A549 (cell line): ENCODE measurements around the gene APH1B. TPM values are rescaled to one million over a fixed set of nuclear protein-coding genes. Genes with fewer than 3 reads are reported as not detected.

Experiments used
- ATAC-seq, 2 experiments: fragments of 200-7000 bp in 1 of 2; fragments of >200 bp in 1 of 2; cut with Nextera tagmentation in 1 of 2; cut with Tn5 transposase in 1 of 2; 3 replicates each; pipeline versions ENCODE4 v1.8.0 to v1.9.1; 2018 to 2020; ENCODE audit warnings: mild to moderate bottlenecking in 1 of 2, moderate library complexity in 1 of 2
- CTCF ChIA-PET: fragments of 300-600 bp; sonication (Branson Sonifier 250); formaldehyde crosslinking; extraction: SDS; loops from one replicate; lab custom pipeline; 2021; ENCODE audit warnings: antibody characterized with exemption, inconsistent platforms; lab: Yijun Ruan, JAX
- POLR2A ChIA-PET: fragments of 350-600 bp; formaldehyde crosslinking; extraction: SDS; loops from one replicate; lab custom pipeline; 2021; ENCODE audit warnings: antibody characterized with exemption, inconsistent platforms; lab: Yijun Ruan, JAX
- DNase-seq, 2 experiments: peaks; one replicate each; pipeline versions ENCODE4 v3.0.0 to v3.0.0-alpha.2; 2011 to 2016; ENCODE audit warnings: low read depth in 1 of 2, low spot score in 1 of 2
- FAIRE-seq: peaks from 2 replicates; lab custom pipeline; 2011; peaks lifted over from hg19 to GRCh38; lab: Jason Lieb, UNC
- H3K27ac ChIP-seq, 2 experiments: fragments of >200 bp; sonication (Bioruptor Twin); formaldehyde crosslinking; 3 replicates each; pipeline ENCODE4 v1.5.1; 2016 to 2017
- H3K4me1 ChIP-seq: fragments of >200 bp; sonication (Bioruptor Twin); formaldehyde crosslinking; 3 replicates; pipeline ENCODE4 v1.6.1; 2016
- H3K4me2 ChIP-seq: fragments of >200 bp; sonication (Bioruptor Twin); formaldehyde crosslinking; 3 replicates; pipeline ENCODE4 v1.6.1; 2016
- H3K4me3 ChIP-seq: fragments of >200 bp; sonication (Bioruptor Twin); formaldehyde crosslinking; 3 replicates; pipeline ENCODE4 v1.5.1; 2016
- H3K9me3 ChIP-seq: fragments of >200 bp; sonication (Bioruptor Twin); formaldehyde crosslinking; 3 replicates; pipeline ENCODE4 v1.6.1; 2016
- BCL3 ChIP-seq: fragments of >200 bp; sonication (Bioruptor Twin); formaldehyde crosslinking; IDR thresholded peaks from 3 replicates; pipeline ENCODE4 v1.6.1; 2016
- BHLHE40 ChIP-seq: IDR thresholded peaks from 2 replicates; pipeline ENCODE4 v1.6.1; 2012; ENCODE audit warnings: low read depth, low read length, inconsistent platforms
- CBX2 ChIP-seq: fragments of 200-600 bp; sonication (generic); IDR thresholded peaks from 2 replicates; pipeline ENCODE4 v1.6.1; 2016; ENCODE audit warnings: low read depth, mild to moderate bottlenecking, borderline replicate concordance
- CEBPB ChIP-seq, 2 experiments: fragments of >200 bp in 1 of 2; sonication (Bioruptor Twin) in 1 of 2; formaldehyde crosslinking in 1 of 2; IDR thresholded peaks; 2 replicates each; pipeline ENCODE4 v1.6.1; 2012 to 2016
- CHD4 ChIP-seq: fragments of 200-600 bp; sonication (generic); IDR thresholded peaks from 2 replicates; pipeline ENCODE4 v1.6.1; 2016; ENCODE audit warnings: antibody characterized with exemption, mild to moderate bottlenecking, borderline replicate concordance
- E2F6 ChIP-seq: IDR thresholded peaks from 2 replicates; pipeline ENCODE4 v1.6.1; 2012; ENCODE audit warnings: low read depth, borderline replicate concordance
- FOSL2 ChIP-seq, 2 experiments: fragments of 450-650 bp in 1 of 2; fragments of >200 bp in 1 of 2; sonication (Bioruptor Twin) in 1 of 2; formaldehyde crosslinking; IDR thresholded peaks; 2 replicates each; pipeline versions ENCODE4 v1.5.0 to v1.6.1; 2016 to 2020; ENCODE audit warnings: mild to moderate bottlenecking in 1 of 2, moderate library complexity in 1 of 2
- FOXS1 ChIP-seq: fragments of 250-450 bp; sonication (Bioruptor Pico); IDR thresholded peaks from 2 replicates; pipeline ENCODE4 v1.5.0; 2020; ENCODE audit warnings: mild to moderate bottlenecking, moderate library complexity
- GATA3 ChIP-seq: IDR thresholded peaks from 2 replicates; pipeline ENCODE4 v1.6.1; 2012; ENCODE audit warnings: borderline replicate concordance
- JUN ChIP-seq, 2 experiments: fragments of >200 bp; sonication (Bioruptor Twin); formaldehyde crosslinking; IDR thresholded peaks; 2 replicates in 1 of 2; 3 replicates in 1 of 2; pipeline ENCODE4 v1.6.1; 2016 to 2017
- KDM1A ChIP-seq: fragments of 200-600 bp; sonication (generic); IDR thresholded peaks from 2 replicates; pipeline ENCODE4 v1.6.1; 2016; ENCODE audit warnings: low read depth, mild to moderate bottlenecking
- KDM5A ChIP-seq: fragments of 200-600 bp; sonication (generic); IDR thresholded peaks from 2 replicates; pipeline ENCODE4 v1.6.1; 2016; ENCODE audit warnings: antibody characterized with exemption, mild to moderate bottlenecking
- MAZ ChIP-seq: fragments of 150-350 bp; IDR thresholded peaks from 2 replicates; pipeline ENCODE4 v1.6.1; 2014; ENCODE audit warnings: antibody characterized with exemption, low read depth, low read length, borderline replicate concordance
- NFE2L2 ChIP-seq: fragments of 150-350 bp; conservative IDR thresholded peaks from 2 replicates; pipeline ENCODE4 v1.6.1; 2014; ENCODE audit warnings: low read length
- PBX3 ChIP-seq: IDR thresholded peaks from 2 replicates; pipeline ENCODE4 v1.6.1; 2012
- PHF8 ChIP-seq: fragments of 200-600 bp; sonication (generic); IDR thresholded peaks from 2 replicates; pipeline ENCODE4 v1.6.1; 2016; ENCODE audit warnings: low read depth, mild to moderate bottlenecking, antibody characterized with exemption, moderate library complexity, borderline replicate concordance
- POLR2A ChIP-seq: IDR thresholded peaks from 2 replicates; pipeline ENCODE4 v1.6.1; 2012; ENCODE audit warnings: mild to moderate bottlenecking, low read length
- RARB ChIP-seq: fragments of 250-450 bp; sonication (Bioruptor Pico); IDR thresholded peaks from 2 replicates; pipeline ENCODE4 v1.8.0; 2021; ENCODE audit warnings: mild to moderate bottlenecking, moderate library complexity
- RCOR1 ChIP-seq: fragments of 150-350 bp; IDR thresholded peaks from 2 replicates; pipeline ENCODE4 v1.6.1; 2014; ENCODE audit warnings: antibody characterized with exemption, low read length, low read depth
- RNF2 ChIP-seq: fragments of 200-600 bp; sonication (generic); IDR thresholded peaks from 2 replicates; pipeline ENCODE4 v1.6.1; 2016; ENCODE audit warnings: low read depth, mild to moderate bottlenecking, antibody characterized with exemption, moderate library complexity, borderline replicate concordance
- SREBF2 ChIP-seq: fragments of 450-650 bp; IDR thresholded peaks from 2 replicates; pipeline ENCODE4 v1.6.1; 2014; ENCODE audit warnings: mild to moderate bottlenecking, moderate library complexity
- TFCP2L1 ChIP-seq: fragments of 250-450 bp; sonication (Bioruptor Pico); IDR thresholded peaks from 2 replicates; pipeline ENCODE4 v1.5.0; 2021; ENCODE audit warnings: mild to moderate bottlenecking
- ZC3H11A ChIP-seq: fragments of 450-650 bp; IDR thresholded peaks from 2 replicates; pipeline ENCODE4 v1.6.1; 2014; ENCODE audit warnings: antibody characterized with exemption, mild to moderate bottlenecking
- ZFP36 ChIP-seq: fragments of 450-650 bp; IDR thresholded peaks from 2 replicates; pipeline ENCODE4 v1.6.1; 2014; ENCODE audit warnings: borderline replicate concordance; ENCODE audit not compliant: partially characterized antibody
- ZNF302 ChIP-seq: fragments of 250-450 bp; sonication (Bioruptor Pico); IDR thresholded peaks from 2 replicates; pipeline ENCODE4 v1.9.0; 2021; ENCODE audit warnings: inconsistent platforms, mild to moderate bottlenecking, moderate library complexity
- WGBS: methylation state at CpG from one replicate; pipeline ENCODE4 v1.1.6; 2017; ENCODE audit errors: missing lambda C conversion rate; 5-methylcytosine and 5-hydroxymethylcytosine counted together
- polyA plus RNA-seq, 4 experiments: library from polyadenylated mRNA; depleted of rRNA in 3 of 4; stranded (reverse); fragments of >200 nt; fragmentation: RNase III in 1 of 4; extraction: RNeasy Plus Mini Kit Qiagen cat#74134 plus additional on column Dnase treatment in 1 of 4; gene quantifications; 2 replicates in 3 of 4; 3 replicates in 1 of 4; pipeline ENCODE4 v1.2.3, GENCODE V29; 2011 to 2017
- TF ChIP-seq, protein P1 (sequence below): fragments of 200-600 bp; sonication (generic); IDR thresholded peaks from 2 replicates; pipeline ENCODE4 v1.6.1; 2016; ENCODE audit warnings: antibody characterized with exemption, mild to moderate bottlenecking, moderate library complexity

APH1B gene
- polyA plus RNA-seq, 2 of the 4 experiments (the other 2 are of a cell fraction), result 16.4 to 28.5 TPM

GRCh38 chr15:63305260-63305659 is 27.9 kb downstream of the APH1B start (continued):
- no peak for TF ChIP-seq MAZ
- no peak for TF ChIP-seq TFCP2L1 (CRISPR knock-in tag)
- TF ChIP-seq FOSL2 (IDR thresholded peaks at IDR 0.05), result no peak
- no peak for TF ChIP-seq FOSL2 (CRISPR knock-in tag; IDR thresholded peaks at IDR 0.05)
- TF ChIP-seq PBX3, result no peak
- no peak for TF ChIP-seq ZNF302 (CRISPR knock-in tag)
- no peak for TF ChIP-seq GATA3
- no peak for TF ChIP-seq FOXS1
- TF ChIP-seq ZFP36, result no peak
- no peak for TF ChIP-seq E2F6
- TF ChIP-seq NFE2L2, result no peak

DNA sequence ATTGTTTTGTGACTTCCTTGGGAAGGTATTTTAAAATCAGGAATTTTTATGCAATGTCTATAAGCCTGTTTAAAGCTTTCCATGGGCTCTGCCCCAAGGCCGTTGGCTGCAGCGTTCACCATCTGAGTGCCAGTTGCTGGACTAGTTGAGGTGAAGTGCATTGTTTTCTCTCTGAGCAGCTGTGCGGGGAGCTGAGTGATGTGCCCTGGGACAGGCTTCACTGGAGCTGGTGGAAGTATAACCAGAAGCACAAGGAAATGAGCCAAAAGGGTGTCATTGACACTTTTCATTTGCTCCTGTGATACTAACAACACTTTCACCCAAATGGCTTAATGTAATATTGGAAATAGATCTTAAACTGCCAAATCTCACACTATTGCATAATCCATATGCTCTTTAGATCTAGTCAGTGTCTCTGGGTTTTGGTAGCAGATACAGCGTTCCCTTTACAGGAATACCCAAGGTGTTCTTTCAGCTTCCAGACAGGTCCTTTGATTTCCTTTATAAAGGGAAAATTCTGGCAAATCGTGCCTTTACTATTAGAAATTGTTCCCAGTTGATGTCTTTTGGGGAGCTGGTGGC is 29.2 kb downstream of the APH1B start:
- ChIA-PET POLR2A (no interaction called here), CTCF (interaction anchor here (1.3 to 7.6 kb wide), 2 partner anchors 16 to 294 kb away, joined by 3 to 51 read pairs; no protein-coding TSS in a partner anchor)
- no peak overlapping the region for H3K4me3 ChIP-seq
- no peak overlapping the region for H3K27ac ChIP-seq
- H3K9me3 ChIP-seq, result no peaks in the 10 kb centered on the region
- FAIRE-seq (peak; percentile 13), DNase-seq (no peak), ATAC-seq (no peak)
- H3K4me2 ChIP-seq, result no peak overlapping the region
- TF ChIP-seq CEBPB (IDR thresholded peaks at IDR 0.05), result 0 out of 4 replicates have a peak, but pooled peaks have one; percentile 6 to 23
- no peak for TF ChIP-seq JUN (IDR thresholded peaks at IDR 0.05)
- WGBS, result 90% methylated on average over 5 of the region's 5 CpGs
- no peaks in the 10 kb centered on the region for H3K4me1 ChIP-seq

- POLR2A ChIA-PET, result no interaction called here
- 83% methylated on average over 4 of the region's 4 CpGs for WGBS
- DNase-seq, result no peak
- Histone ChIP-seq H3K9me3 (no peaks in the 10 kb centered on the region), H3K4me2 (no peak overlapping the region), H3K4me3 (no peak overlapping the region), H3K4me1 (no peaks in the 10 kb centered on the region)
- ATAC-seq, result no peak
- no peak for FAIRE-seq
- no peak for TF ChIP-seq TFCP2L1 (CRISPR knock-in tag)
- no peak for TF ChIP-seq NFE2L2
- TF ChIP-seq CHD4, result no peak
- TF ChIP-seq MAZ, result no peak
- no peak for TF ChIP-seq RNF2
- no peak for TF ChIP-seq ZC3H11A
- no peak for TF ChIP-seq KDM1A
- TF ChIP-seq POLR2A, result no peak
- no peak for TF ChIP-seq BHLHE40
- TF ChIP-seq CBX2, result no peak
- no peak for TF ChIP-seq KDM5A
- TF ChIP-seq, protein P1, sequence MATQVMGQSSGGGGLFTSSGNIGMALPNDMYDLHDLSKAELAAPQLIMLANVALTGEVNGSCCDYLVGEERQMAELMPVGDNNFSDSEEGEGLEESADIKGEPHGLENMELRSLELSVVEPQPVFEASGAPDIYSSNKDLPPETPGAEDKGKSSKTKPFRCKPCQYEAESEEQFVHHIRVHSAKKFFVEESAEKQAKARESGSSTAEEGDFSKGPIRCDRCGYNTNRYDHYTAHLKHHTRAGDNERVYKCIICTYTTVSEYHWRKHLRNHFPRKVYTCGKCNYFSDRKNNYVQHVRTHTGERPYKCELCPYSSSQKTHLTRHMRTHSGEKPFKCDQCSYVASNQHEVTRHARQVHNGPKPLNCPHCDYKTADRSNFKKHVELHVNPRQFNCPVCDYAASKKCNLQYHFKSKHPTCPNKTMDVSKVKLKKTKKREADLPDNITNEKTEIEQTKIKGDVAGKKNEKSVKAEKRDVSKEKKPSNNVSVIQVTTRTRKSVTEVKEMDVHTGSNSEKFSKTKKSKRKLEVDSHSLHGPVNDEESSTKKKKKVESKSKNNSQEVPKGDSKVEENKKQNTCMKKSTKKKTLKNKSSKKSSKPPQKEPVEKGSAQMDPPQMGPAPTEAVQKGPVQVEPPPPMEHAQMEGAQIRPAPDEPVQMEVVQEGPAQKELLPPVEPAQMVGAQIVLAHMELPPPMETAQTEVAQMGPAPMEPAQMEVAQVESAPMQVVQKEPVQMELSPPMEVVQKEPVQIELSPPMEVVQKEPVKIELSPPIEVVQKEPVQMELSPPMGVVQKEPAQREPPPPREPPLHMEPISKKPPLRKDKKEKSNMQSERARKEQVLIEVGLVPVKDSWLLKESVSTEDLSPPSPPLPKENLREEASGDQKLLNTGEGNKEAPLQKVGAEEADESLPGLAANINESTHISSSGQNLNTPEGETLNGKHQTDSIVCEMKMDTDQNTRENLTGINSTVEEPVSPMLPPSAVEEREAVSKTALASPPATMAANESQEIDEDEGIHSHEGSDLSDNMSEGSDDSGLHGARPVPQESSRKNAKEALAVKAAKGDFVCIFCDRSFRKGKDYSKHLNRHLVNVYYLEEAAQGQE, result no peak
- no peak for TF ChIP-seq SREBF2
- no peak for TF ChIP-seq PHF8
- TF ChIP-seq BCL3, result no peak
- TF ChIP-seq RARB (CRISPR knock-in tag), result no peak
- no peak for TF ChIP-seq RCOR1
- TF ChIP-seq, all 56 proteins: peak for 0
- CTCF ChIA-PET, result interaction anchor here (1.0 to 7.6 kb wide), 4 partner anchors 11 to 286 kb away, joined by 3 to 51 read pairs (median 6); no protein-coding TSS in a partner anchor
- H3K27ac ChIP-seq, result no peak overlapping the region
Measured at GRCh38 chr15:63308491-63308890, 31.1 kb downstream of the APH1B start.
